Epithelial cell of esophagus (primary cell): Measurements from ENCODE around the gene RPS8.
"Not testable (repeated sequence)": the region's sequence is repeated elsewhere in the genome, so short reads cannot be mapped to it uniquely, and the experiment has no call there.

Source experiments
- DNase-seq: peaks from one replicate; pipeline ENCODE4 v3.0.0; 2010; ENCODE audit warnings: low read depth
- H3K4me3 ChIP-seq: 2 replicates; pipeline ENCODE4 v1.5.1; 2011; ENCODE audit warnings: mild to moderate bottlenecking, low read length, control low read depth
- TF ChIP-seq, protein P1 (sequence below): IDR thresholded peaks from 2 replicates; pipeline ENCODE4 v1.5.1; 2011; ENCODE audit warnings: low read depth, mild to moderate bottlenecking, low read length, control low read depth, inconsistent platforms; ENCODE audit not compliant: insufficient read depth; ENCODE audit errors: missing control alignments

RPS8 gene

DNA sequence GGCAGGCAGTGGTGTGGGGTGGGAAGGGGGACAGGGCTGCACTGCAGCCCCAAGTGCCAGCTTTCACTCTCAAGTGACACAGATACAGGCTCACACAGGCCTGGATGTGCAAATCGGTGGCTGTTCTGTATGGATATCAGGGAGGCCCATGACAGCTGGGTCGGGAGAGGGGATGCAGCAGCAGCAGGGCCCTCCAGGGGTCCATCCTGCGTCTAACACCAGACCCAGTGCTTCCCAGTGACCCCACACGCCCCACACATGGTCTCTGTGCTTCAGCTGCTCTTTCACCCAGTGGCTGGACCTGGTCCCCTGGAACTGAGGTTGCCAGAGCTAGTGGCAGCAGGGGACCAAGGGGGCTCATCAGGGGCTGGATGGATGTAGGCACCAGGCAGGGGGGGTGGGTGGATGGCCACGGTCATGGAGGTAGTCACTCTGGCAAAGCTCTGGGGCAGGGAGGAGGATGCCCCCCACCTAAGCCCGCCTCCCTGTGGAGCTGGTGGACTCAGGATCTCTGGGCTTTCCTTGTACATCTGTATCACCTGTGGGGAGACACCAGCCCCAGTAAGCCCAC is 46.9 kb downstream of the RPS8 start:
- no peak for DNase-seq

DNA sequence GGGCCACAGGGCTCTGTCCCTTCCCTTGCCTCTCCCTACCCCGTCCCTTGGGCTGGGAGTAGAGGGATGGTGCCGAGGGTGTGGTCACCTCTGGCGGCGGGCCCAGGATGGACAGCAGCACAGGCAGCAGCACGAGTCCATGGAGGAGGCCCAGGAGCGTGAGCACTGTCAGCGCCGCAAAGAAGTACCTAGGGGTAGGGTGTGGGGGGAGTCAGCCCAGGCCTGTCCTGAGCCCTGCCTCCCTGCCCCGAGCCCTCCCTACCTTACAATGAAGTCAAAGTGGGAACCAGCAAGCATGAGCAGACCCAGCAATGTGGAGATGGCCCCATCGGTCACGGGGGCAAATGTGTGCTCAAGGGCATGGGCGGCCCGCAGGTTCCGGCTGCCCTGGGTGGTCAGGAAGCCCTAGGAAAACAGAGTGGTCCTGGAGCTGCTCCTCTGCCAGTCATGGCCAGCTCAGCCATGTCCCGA is 47.7 kb downstream of the RPS8 start:
- no peak overlapping the region for H3K4me3 ChIP-seq
- DNase-seq, result no peak
- TF ChIP-seq, protein P1, sequence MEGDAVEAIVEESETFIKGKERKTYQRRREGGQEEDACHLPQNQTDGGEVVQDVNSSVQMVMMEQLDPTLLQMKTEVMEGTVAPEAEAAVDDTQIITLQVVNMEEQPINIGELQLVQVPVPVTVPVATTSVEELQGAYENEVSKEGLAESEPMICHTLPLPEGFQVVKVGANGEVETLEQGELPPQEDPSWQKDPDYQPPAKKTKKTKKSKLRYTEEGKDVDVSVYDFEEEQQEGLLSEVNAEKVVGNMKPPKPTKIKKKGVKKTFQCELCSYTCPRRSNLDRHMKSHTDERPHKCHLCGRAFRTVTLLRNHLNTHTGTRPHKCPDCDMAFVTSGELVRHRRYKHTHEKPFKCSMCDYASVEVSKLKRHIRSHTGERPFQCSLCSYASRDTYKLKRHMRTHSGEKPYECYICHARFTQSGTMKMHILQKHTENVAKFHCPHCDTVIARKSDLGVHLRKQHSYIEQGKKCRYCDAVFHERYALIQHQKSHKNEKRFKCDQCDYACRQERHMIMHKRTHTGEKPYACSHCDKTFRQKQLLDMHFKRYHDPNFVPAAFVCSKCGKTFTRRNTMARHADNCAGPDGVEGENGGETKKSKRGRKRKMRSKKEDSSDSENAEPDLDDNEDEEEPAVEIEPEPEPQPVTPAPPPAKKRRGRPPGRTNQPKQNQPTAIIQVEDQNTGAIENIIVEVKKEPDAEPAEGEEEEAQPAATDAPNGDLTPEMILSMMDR, result no peak

More for the DNA sequence above, 46.9 kb downstream of the RPS8 start:
- no peak overlapping the region for H3K4me3 ChIP-seq
- TF ChIP-seq, protein P1, result no peak

DNA sequence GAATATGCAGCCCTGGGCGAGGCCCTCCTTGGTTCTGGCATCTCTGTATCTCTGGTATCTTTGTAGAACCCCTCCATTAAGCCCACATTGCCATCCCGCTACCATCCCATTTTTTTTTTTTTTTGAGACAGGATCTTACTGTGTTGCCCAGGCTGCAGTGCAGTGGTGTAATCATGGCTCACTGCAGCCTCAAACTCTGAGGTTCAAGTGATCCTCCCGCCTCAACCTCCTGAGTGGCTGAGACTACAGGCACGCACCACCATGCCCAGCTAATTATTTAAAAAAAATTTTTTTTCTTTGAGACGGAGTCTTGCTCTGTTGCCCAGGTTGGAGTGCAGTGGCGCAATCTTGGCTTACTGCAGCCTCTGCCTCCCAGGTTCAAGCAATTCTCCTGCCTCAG is 49.1 kb downstream of the RPS8 start:
- DNase-seq, H3K4me3 ChIP-seq: not testable (repeated sequence)

DNA sequence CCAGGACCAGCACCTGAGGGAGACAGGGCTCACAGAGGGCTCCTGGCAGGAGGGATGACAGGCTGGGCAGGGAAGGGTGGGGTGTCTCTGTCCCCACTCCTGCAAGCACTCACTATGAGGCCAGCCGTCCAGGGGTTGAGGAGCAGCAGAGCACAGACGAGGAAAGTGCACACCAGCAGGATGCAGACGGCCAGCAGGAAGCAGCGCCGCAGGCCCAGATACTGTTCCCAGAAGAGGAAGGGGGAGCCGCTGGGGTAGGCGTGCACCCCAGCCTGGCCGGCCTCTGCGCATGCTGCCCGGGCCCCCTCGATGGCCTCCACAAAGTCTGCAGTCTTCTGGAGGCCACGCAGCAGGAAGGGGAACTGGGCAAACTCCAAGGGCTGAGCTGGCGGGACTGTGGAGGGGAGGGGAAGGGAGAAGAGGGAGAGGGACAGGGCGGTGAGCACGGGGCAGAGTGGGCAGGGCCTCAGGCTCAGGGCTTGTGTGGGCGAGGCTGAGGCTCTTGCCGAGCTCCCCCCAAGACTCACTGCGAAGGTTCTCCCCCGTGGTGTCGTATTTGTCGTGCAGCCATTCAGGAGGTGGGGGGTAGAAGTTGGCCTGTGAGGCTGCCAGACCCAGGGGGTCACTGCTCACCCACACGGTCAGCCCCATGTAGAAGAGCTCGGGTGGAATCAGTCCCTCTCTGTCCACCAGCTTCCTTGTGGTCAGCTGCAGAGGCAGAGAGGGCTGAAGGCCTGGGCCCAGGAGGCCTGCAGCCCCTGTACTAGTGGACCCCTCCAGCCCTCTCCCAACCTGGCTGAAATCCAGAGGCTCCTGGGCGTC is 51.2 kb downstream of the RPS8 start:
- DNase-seq, result no peak

DNA sequence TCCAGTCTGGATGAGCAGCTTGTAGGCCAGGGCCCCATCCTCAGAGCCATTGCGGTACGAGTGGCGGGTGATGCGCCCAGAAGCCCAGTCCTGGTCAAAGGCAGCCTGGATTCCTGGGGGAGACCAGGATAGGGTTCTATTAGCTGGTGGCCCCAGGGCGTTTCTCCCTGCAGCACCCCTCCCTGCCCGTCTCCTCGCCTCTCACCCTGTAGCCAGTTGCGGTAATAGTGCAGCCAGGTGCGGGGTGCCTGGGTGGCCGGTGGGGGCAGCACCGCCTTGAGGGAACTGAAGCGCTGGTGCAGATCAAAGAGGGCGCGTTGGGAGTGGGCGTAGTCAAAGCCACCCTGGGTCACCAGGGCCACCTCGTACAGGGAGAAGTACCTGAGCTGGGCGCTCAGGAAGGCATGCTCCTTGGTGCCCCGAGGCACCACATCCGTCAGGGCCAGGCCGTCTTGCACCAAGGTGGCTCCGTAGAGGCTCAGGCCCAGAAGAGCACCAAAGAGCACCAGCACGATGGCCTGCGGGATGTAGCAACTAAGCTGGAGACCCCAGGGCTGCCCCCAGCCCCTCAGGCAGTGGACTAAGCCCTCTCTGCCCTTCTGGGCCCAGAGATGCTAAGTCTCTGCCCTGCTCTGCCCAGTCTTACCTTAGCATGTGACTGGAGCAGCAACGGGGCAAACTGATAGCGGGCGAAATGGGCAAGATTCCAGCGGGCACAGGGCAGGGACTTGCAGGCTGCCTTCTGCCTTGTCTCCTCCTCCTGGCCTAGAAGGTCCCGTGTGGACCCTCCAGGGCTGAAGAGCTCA is 52.1 kb downstream of the RPS8 start:
- no peak for DNase-seq
- TF ChIP-seq, protein P1, result no peak
- no peak overlapping the region for H3K4me3 ChIP-seq

More for the DNA sequence above, 51.2 kb downstream of the RPS8 start:
- TF ChIP-seq, protein P1, result no peak
- no peak overlapping the region for H3K4me3 ChIP-seq

DNA sequence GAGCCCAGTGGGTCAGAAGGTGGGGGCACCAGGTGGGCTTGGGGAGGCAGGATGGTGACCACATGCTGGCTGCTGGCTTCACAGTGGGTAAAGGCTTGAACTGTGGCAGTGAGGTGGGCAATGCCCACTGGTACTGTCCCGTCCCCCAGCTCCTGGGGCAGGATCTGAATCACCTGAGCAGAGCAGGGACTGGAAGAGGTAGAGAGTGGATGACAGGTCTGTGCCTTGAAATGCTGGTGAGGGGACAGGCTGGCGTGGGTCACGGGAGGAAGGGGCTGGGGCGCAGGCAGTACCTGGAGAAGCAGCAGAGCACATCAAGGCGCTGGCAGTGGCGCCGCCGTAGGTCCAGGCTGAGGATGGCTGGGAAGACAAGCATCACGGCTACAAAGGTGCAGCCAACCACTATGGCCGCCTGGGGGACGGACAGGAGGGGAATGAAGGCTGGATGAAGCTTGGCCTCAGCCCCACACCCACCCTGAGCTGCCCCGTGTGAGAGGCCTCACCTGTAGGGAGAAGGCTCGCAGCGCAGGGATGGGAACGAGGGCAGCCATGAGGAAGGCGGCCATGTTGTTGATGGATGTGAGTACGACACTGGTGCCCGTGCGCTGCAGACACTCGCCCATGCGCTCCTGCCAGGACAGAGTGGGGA is 52.8 kb downstream of the RPS8 start:
- DNase-seq, result no peak
- TF ChIP-seq, protein P1, result no peak
- no peak overlapping the region for H3K4me3 ChIP-seq
